ENCODE data around the gene STK10. TPM values are rescaled to one million over a fixed set of nuclear protein-coding genes. Genes with fewer than 3 reads are reported as not detected.
"Not testable (repeated sequence)": the region's sequence is repeated elsewhere in the genome, so short reads cannot be mapped to it uniquely, and the experiment has no call there.

Gene STK10
- total RNA-seq, 2 experiments from 2014 or later = 91.2 to 92.1 TPM

GRCh38 chr5:172150514-172151425 is 37.3 kb downstream of the STK10 start:
- POLR2A ChIA-PET = interaction anchor here (0.7 to 1.6 kb wide), 2 partner anchors 24 to 132 kb away, joined by 8 to 10 read pairs; no protein-coding TSS in a partner anchor

GRCh38 chr5:172149481-172149880 is 38.5 kb downstream of the STK10 start:
- CTCF ChIA-PET = interaction anchor here (0.7 to 1.5 kb wide), 2 partner anchors 44 to 985 kb away, joined by 3 read pairs; no protein-coding TSS in a partner anchor
- POLR2A ChIA-PET = not testable (repeated sequence)

More at GRCh38 chr5:172150514-172151425, 37.3 kb downstream of the STK10 start:
- CTCF ChIA-PET = interaction anchor here (1.5 kb wide), 1 partner anchor 45 kb away, joined by 3 read pairs; no protein-coding TSS in a partner anchor

DNA sequence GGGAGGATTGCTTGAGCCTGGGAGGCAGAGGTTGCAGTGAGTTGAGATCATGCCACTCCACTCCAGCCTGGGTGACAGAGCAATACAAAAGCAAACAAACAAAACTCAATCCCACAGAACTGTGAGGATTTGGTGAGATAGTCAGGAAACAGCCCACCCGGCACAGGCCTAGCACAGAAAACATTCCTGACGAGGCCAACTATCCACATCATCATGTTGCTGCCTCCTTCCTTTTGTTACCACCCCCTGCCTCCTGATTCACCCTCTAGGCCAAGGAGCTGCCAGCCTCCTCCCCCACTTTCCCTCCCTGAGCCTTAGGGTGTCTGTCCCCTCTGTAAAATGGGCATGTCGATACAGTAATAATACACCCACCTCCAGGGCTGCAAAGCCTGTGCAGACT is 39.0 kb downstream of the STK10 start:
- ChIA-PET POLR2A (no interaction called here), CTCF (no interaction called here)

DNA sequence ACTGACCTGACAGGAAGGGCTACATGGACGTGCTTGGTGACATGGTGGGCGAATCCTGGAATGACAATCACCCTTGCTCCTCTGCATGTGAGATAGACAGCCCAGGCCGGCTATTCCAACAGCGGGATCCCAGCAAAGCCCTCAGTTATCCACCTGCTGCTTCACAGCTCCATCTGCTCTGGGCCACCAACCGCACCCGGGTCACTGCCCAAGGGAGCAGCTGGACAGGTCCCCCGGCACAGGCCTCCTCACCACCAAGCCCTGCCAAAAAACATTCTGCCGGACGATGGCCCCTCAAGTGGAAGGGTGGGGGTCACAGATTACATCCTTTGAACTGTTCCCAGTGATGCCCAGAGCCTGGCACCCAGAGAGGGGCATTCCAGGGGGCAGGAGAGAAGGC is 39.6 kb downstream of the STK10 start:
- POLR2A ChIA-PET = no interaction called here
- CTCF ChIA-PET = interaction anchor here (1.1 kb wide), 1 partner anchor 26 kb away, joined by 4 read pairs; no protein-coding TSS in a partner anchor

- ChIA-PET CTCF (interaction anchor here (0.7 to 1.1 kb wide), 3 partner anchors 9 to 36 kb away, joined by 3 to 4 read pairs (median 3); no protein-coding TSS in a partner anchor), POLR2A (interaction anchor here (0.6 kb wide), 1 partner anchor 132 kb away, joined by 4 read pairs; no protein-coding TSS in a partner anchor)
Measured at GRCh38 chr5:172147857-172148256, 40.2 kb downstream of the STK10 start.

DNA sequence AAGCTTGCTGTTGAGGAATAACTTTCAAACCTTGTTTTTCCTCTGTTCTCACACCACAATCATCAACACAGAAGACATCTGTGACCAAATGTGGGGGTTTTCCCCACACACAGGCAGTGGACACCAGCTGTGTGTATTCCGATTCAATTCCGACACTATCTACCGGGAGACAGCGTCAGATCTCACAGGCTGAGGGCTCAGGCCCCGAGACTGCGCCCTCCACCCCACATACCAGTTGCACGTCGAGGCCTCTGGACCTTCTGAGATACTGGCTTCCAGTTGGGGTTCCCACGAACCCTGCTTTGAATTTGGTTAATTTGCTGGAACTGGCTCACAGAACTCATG is 41.3 kb downstream of the STK10 start:
- CTCF ChIA-PET = interaction anchor here (0.7 kb wide), 1 partner anchor 77 kb away, joined by 3 read pairs; no protein-coding TSS in a partner anchor
- POLR2A ChIA-PET = no interaction called here

GRCh38 chr5:172145870-172146747 is 41.9 kb downstream of the STK10 start:
- ChIA-PET CTCF (interaction anchor here (1.0 kb wide), 1 partner anchor 42 kb away, joined by 3 read pairs; the partner anchor contains the start of gene STK10), POLR2A (no interaction called here)

DNA sequence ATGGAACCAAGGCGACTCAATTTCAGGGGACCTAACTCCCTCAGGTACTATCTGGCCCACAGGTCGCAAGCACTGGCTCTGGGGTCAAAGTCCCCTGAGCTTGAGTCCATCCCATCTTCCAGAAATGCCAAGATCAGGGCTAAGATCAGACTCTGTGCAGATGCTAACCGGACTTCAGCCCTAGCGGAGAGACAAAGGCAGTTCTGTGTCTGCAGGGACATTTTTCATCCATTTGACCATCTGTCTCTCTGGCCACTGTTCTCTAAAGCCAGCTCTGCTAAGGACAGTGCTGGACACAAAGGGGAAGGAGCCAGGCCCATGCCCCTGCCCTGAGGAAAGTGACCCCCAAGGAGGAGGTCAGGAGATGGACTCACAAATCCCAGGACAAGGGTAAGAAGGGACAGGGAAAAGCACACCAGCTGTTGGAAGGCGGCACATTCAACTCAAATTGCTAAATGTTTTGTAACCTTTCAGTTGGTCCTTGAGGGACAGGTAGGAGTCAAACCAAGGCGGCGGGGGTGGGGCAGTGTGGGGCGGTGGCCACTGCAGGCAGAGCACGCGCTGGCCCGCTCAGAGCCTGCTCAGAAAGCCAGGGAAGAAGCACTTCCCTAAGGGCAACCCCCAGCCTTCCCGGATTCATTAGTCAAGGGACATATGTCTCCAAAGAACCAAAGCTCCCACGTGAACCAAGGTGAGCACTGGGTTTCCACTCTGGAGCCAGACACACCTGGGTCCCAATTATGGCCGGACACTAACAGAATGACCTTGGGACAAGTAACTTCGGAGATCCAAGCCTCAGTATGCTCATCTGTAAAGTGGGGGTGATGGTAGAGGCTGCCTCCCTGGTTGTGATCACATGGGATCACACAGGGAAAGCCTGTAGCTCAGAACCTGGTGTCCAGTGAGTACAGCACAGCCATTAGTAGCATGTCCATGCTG is 42.8 kb downstream of the STK10 start:
- ChIA-PET CTCF (interaction anchor here (0.5 to 1.0 kb wide), 2 partner anchors 43 to 127 kb away, joined by 3 read pairs; partner anchors contain the start of gene STK10), POLR2A (no interaction called here)

DNA sequence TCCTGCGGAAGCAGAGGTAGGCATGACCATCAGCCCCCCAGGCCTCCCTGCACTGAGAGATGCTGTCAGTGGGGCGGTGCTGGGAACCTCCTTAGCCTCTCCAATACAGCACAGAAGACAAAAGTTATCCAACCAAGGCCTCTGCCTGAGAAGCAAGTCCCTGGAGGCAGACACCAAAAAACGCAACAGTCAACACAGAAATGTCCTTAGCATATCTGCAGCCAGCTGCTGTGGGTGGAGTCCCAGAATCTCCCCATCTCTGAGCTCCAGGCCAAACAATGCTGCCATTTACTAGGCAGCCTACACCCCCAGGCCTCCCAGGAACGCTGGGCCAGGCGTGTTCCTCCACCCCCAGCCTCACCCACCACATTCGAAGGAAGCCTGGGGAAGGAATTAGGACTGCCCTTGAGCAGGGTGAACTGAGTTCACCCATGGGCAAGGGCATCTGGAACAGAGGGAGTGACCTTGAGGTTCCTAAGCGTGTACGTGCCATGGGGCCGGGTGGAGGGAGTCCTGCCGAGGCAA is 43.7 kb downstream of the STK10 start:
- ChIA-PET CTCF (interaction anchor here (0.5 kb wide), 1 partner anchor 128 kb away, joined by 3 read pairs; no protein-coding TSS in a partner anchor), POLR2A (no interaction called here)

- ChIA-PET CTCF (no interaction called here), POLR2A (no interaction called here)
Measured at GRCh38 chr5:172143875-172144274, 44.1 kb downstream of the STK10 start.

DNA sequence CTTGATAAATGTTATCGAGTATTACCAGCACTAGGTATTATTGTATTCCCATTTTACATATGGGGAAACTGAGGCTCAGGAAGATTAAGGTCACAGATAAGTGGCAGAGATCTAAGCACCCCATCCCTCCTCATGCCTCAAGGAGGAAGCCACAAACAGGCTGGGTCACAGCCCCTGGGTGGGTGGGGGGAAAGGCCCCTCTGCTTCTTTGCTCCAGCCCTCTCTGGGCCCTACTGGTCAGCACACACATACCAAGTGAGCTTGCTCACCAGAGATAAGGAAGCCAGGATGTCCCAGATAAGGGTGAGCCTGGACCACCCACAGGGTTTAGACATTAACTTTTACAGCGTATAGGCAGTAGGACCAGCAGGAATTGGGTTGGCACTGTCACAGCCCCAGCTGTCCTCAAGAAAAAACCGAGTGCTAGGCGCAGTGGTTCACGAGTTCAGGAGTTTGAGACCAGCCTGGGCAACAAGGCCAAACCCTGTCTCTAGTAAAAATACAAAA is 45.3 kb downstream of the STK10 start:
- ChIA-PET POLR2A (no interaction called here), CTCF (no interaction called here)

DNA sequence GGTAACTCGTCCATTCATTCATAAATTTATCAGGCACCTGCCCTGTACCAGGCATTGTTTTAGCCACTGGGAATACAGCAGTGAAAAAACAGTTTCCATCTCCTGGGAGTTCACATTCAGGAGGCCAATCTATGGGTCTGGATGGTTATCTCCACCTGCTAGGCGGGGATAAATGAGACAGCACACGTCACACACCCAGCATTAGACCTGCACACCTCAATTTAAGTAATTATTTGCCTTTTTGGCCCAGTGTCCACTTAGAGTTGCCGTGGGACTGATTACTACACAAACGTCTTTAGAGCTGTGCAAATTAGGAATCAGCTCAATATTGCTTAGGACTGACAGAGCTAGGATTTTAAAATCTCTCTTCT is 46.1 kb downstream of the STK10 start:
- ChIA-PET POLR2A (no interaction called here), CTCF (no interaction called here)

- ChIA-PET POLR2A (no interaction called here), CTCF (no interaction called here)
Measured at GRCh38 chr5:172140866-172141265, 47.2 kb downstream of the STK10 start.

GRCh38 chr5:172140120-172140519 is 47.9 kb downstream of the STK10 start:
- ChIA-PET CTCF (interaction anchor here (1.4 kb wide), 1 partner anchor 36 kb away, joined by 6 read pairs; no protein-coding TSS in a partner anchor), POLR2A (no interaction called here)

DNA sequence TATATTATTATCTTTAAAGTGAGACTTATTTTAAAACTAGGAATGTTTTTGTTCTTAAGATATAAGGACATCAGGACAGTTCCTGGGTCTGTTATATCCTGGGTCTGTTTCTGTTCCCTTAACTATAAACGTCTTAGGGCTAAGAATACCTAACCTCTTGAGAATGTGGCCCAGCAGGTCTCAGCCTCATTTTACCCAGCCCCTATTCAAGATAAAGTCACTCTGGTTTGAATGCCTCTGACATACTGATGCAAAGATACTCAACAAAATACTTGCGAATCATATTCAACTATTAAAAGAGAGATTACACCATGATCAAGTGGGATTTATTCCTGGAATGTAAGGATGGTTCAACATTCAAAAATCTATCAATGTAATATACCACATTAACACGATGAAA is 51.0 kb downstream of the STK10 start:
- CTCF ChIA-PET = no interaction called here
- POLR2A ChIA-PET = no interaction called here

DNA sequence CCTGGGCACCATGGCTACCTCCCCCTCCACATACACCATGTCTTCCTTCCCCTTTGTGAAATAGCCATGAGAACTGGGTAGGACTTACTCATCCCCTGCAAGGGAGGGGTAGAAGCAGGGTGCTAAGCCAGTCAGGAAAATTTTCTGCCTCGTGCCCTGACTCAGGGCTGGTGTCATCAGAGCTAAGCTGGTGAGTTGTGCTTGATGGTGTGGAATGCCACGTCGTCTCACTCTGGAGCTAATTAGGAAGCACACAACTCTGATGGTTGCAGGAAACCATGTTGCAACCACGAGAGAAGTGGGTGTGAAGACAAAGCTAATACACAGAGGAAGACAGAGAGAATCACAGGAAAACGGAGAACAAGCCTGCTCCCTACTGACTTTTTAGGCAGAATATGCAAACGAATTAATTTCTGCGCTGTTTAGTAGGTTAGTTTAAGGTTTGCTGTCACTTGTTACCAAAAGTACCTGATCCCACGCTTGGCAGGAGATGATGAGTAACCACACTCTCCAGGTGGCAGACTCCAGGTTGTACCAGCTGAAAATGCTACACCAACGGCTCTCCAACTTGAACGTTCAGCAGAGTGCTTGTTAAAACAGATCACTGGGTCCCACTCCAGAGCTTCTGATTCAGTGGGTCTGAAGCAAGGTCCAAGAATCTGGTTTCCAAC is 54.5 kb downstream of the STK10 start:
- ChIA-PET CTCF (interaction anchor here (0.9 to 1.2 kb wide), 5 partner anchors 18 to 160 kb away, joined by 3 to 4 read pairs (median 3); no protein-coding TSS in a partner anchor), POLR2A (interaction anchor here (0.6 to 1.4 kb wide), 4 partner anchors 19 to 54 kb away, joined by 3 to 6 read pairs (median 4); no protein-coding TSS in a partner anchor)

DNA sequence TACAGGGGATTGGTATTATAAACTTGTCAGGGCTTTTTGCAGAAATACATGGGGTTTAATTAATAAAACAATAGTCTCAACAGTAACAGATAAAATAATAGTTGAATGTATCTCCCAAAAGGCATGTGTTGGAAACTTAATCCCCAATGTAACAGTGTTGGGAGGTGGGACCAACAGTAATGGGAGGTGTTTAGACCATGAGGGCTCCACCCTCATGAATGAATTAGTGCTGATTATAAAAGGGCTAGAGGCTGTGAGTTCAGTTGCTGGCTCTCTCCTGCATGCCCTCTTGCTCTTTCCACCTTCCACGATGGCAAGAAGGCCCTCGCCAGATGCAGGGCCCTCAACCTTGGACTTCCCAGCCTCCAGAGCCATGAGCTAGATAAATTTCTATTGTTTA is 56.3 kb downstream of the STK10 start:
- CTCF ChIA-PET = interaction anchor here (1.1 kb wide), 1 partner anchor 55 kb away, joined by 3 read pairs; no protein-coding TSS in a partner anchor

More for the DNA sequence above, 56.3 kb downstream of the STK10 start:
- POLR2A ChIA-PET = no interaction called here

Data from activated CD8-positive, alpha-beta memory T cell treated with anti-CD3 and anti-CD28 coated beads for 36 hours (primary cell).